Muscle layer of colon (tissue), 2 donors: ENCODE data around the gene EMX2.

Experiments used
- H3K27ac ChIP-seq: one replicate; pipeline ENCODE4 v1.7.0; 2013; ENCODE audit warnings: low read depth, mild to moderate bottlenecking, low read length, moderate library complexity
- H3K27me3 ChIP-seq, 2 donors: one replicate each; pipeline ENCODE4 v1.7.0; 2013; ENCODE audit warnings: low read length in 2 of 2, mild to moderate bottlenecking in 2 of 2; ENCODE audit not compliant: insufficient read depth in 2 of 2, control insufficient read depth in 1 of 2
- H3K36me3 ChIP-seq: one replicate; pipeline ENCODE4 v1.7.0; 2013; ENCODE audit warnings: mild to moderate bottlenecking, low read length; ENCODE audit not compliant: insufficient read depth
- H3K4me1 ChIP-seq: one replicate; pipeline ENCODE4 v1.7.0; 2013; ENCODE audit warnings: mild to moderate bottlenecking, low read length; ENCODE audit not compliant: insufficient read depth
- H3K4me3 ChIP-seq, 2 donors: one replicate each; pipeline ENCODE4 v1.7.0; 2013; ENCODE audit warnings: low read length in 2 of 2, low read depth in 1 of 2, mild to moderate bottlenecking in 1 of 2, moderate library complexity in 1 of 2
- H3K9ac ChIP-seq: one replicate; pipeline ENCODE4 v1.7.0; 2013; ENCODE audit warnings: low read length
- H3K9me3 ChIP-seq: one replicate; pipeline ENCODE4 v1.7.0; 2013; ENCODE audit warnings: mild to moderate bottlenecking, low read length
- donor health status: abdominal sarcoma.
- donor health status: Adenocarcinoma of cecum.

Gene EMX2

GRCh38 chr10:117532451-117533107 lies 10.0 kb upstream of the EMX2 start:
- Histone ChIP-seq H3K27ac (no peak overlapping the region), H3K4me1 (peaks cover 33% of the 10 kb centered on the region), H3K9ac (no peak overlapping the region), H3K9me3 (no peaks in the 10 kb centered on the region), H3K4me3 (no peak overlapping the region), H3K36me3 (no peaks in the 10 kb centered on the region), H3K27me3 (peaks cover 68 to 72% of the 10 kb centered on the region in 2 donors)

- H3K4me1 ChIP-seq: peaks cover 33% of the 10 kb centered on the region
- H3K36me3 ChIP-seq: no peaks in the 10 kb centered on the region
- peaks cover 78 to 82% of the 10 kb centered on the region in 2 donors for H3K27me3 ChIP-seq
- no peak overlapping the region for H3K9ac ChIP-seq
- H3K27ac ChIP-seq: no peak overlapping the region
- H3K9me3 ChIP-seq: no peaks in the 10 kb centered on the region
- H3K4me3 ChIP-seq: no peak overlapping the region
Measured at GRCh38 chr10:117533507-117534281, 8.9 kb upstream of the EMX2 start.

- no peak overlapping the region for H3K27ac ChIP-seq
- H3K9me3 ChIP-seq: no peaks in the 10 kb centered on the region
- H3K9ac ChIP-seq: no peak overlapping the region
- peaks cover 87 to 90% of the 10 kb centered on the region in 2 donors for H3K27me3 ChIP-seq
- no peaks in the 10 kb centered on the region for H3K36me3 ChIP-seq
- H3K4me3 ChIP-seq: peak overlapping the region; percentile 27 to 35
- peaks cover 33% of the 10 kb centered on the region for H3K4me1 ChIP-seq
Measured at GRCh38 chr10:117534321-117535297, 7.9 kb upstream of the EMX2 start.

GRCh38 chr10:117535298-117536071 lies 7.1 kb upstream of the EMX2 start:
- Histone ChIP-seq H3K9ac (no peak overlapping the region), H3K27me3 (peaks cover 92 to 95% of the 10 kb centered on the region in 2 donors), H3K9me3 (no peaks in the 10 kb centered on the region), H3K4me3 (peak overlapping the region in 1 of 2 donors; percentile 35), H3K36me3 (no peaks in the 10 kb centered on the region), H3K27ac (no peak overlapping the region), H3K4me1 (peaks cover 33% of the 10 kb centered on the region)

- H3K9ac ChIP-seq: no peak overlapping the region
- no peaks in the 10 kb centered on the region for H3K9me3 ChIP-seq
- H3K4me1 ChIP-seq: peaks cover 33% of the 10 kb centered on the region
- no peak overlapping the region for H3K4me3 ChIP-seq
- no peaks in the 10 kb centered on the region for H3K36me3 ChIP-seq
- peaks cover 92 to 97% of the 10 kb centered on the region in 2 donors for H3K27me3 ChIP-seq
- no peak overlapping the region for H3K27ac ChIP-seq
Measured at GRCh38 chr10:117536072-117536865, 6.3 kb upstream of the EMX2 start.

- Histone ChIP-seq H3K4me1 (peaks cover 33% of the 10 kb centered on the region), H3K27ac (no peak overlapping the region), H3K36me3 (no peaks in the 10 kb centered on the region), H3K9me3 (no peaks in the 10 kb centered on the region), H3K27me3 (peaks cover 91 to 97% of the 10 kb centered on the region in 2 donors), H3K9ac (no peak overlapping the region), H3K4me3 (no peak overlapping the region)
Measured at GRCh38 chr10:117536866-117537435, 5.6 kb upstream of the EMX2 start.

GRCh38 chr10:117537436-117537903 lies 5.1 kb upstream of the EMX2 start:
- Histone ChIP-seq H3K9me3 (no peaks in the 10 kb centered on the region), H3K36me3 (no peaks in the 10 kb centered on the region), H3K4me1 (peaks cover 33% of the 10 kb centered on the region), H3K9ac (no peak overlapping the region), H3K4me3 (no peak overlapping the region), H3K27me3 (peaks cover 91 to 97% of the 10 kb centered on the region in 2 donors), H3K27ac (no peak overlapping the region)

- Histone ChIP-seq H3K9ac (no peak overlapping the region), H3K4me3 (no peak overlapping the region), H3K9me3 (no peaks in the 10 kb centered on the region), H3K4me1 (peaks cover 28% of the 10 kb centered on the region), H3K27ac (no peak overlapping the region), H3K27me3 (peaks cover 88 to 97% of the 10 kb centered on the region in 2 donors), H3K36me3 (no peaks in the 10 kb centered on the region)
Measured at GRCh38 chr10:117537904-117538524, 4.5 kb upstream of the EMX2 start.

GRCh38 chr10:117539361-117539773 lies 3.2 kb upstream of the EMX2 start:
- H3K9ac ChIP-seq: no peak overlapping the region
- no peak overlapping the region for H3K27ac ChIP-seq
- H3K9me3 ChIP-seq: no peaks in the 10 kb centered on the region
- no peaks in the 10 kb centered on the region for H3K36me3 ChIP-seq
- peaks cover 18% of the 10 kb centered on the region for H3K4me1 ChIP-seq
- peaks cover 85 to 97% of the 10 kb centered on the region in 2 donors for H3K27me3 ChIP-seq
- H3K4me3 ChIP-seq: no peak overlapping the region
